IMR-90 (cell line): ENCODE results near the gene TMEM37. TPM values are rescaled to one million over a fixed set of nuclear protein-coding genes. Genes with fewer than 3 reads are reported as not detected.

Experiments used
- ATAC-seq: fragments of 200-7000 bp; cut with Tn5 transposase; 2 replicates; pipeline ENCODE4 v1.9.1; 2020; ENCODE audit warnings: low read depth, mild to moderate bottlenecking, moderate library complexity
- BruUV-seq: library from RNA; stranded (reverse); fragments of 400-500 nt; replicated peaks from 2 replicates; lab custom pipeline; 2021; lab: Mats Ljungman, UMichigan
- CTCF ChIA-PET: fragments of 300-600 bp; formaldehyde crosslinking; extraction: SDS; loops from one replicate; lab custom pipeline; 2021; ENCODE audit warnings: antibody characterized with exemption; lab: Yijun Ruan, JAX
- POLR2A ChIA-PET: fragments of 300-600 bp; sonication (Branson Sonifier 250); formaldehyde crosslinking; loops from one replicate; lab custom pipeline; 2022; ENCODE audit warnings: antibody characterized with exemption; ENCODE audit not compliant: unreplicated experiment; lab: Charles Lee
- DNase-seq: peaks from one replicate; pipeline ENCODE4 v3.0.0; 2013
- H2AFZ ChIP-seq: replicated peaks from 2 replicates; pipeline ENCODE3; 2013; ENCODE audit warnings: low read length, mild to moderate bottlenecking; ENCODE audit not compliant: poor library complexity
- H2AK5ac ChIP-seq: 2 replicates; pipeline ENCODE4 v1.6.1; 2013; ENCODE audit warnings: low read depth, low read length, inconsistent platforms
- H2AK9ac ChIP-seq: replicated peaks from 2 replicates; pipeline ENCODE3; 2013; ENCODE audit warnings: mild to moderate bottlenecking, low read depth, low read length, moderate library complexity; ENCODE audit not compliant: poor library complexity
- H2BK120ac ChIP-seq: 2 replicates; pipeline ENCODE4 v1.6.1; 2013; ENCODE audit warnings: low read depth, low read length, inconsistent platforms
- H2BK15ac ChIP-seq: 3 replicates; pipeline ENCODE4 v1.6.1; 2013; ENCODE audit warnings: low read depth, low read length, inconsistent platforms
- H2BK20ac ChIP-seq: 2 replicates; pipeline ENCODE4 v1.6.1; 2013; ENCODE audit warnings: low read depth, mild to moderate bottlenecking, inconsistent platforms, low read length, moderate library complexity
- H2BK5ac ChIP-seq: 2 replicates; pipeline ENCODE4 v1.6.1; 2013; ENCODE audit warnings: mild to moderate bottlenecking, low read depth, low read length, inconsistent platforms; ENCODE audit not compliant: poor library complexity, severe bottlenecking
- H3K14ac ChIP-seq: replicated peaks from 2 replicates; pipeline ENCODE4 v1.6.1; 2013; ENCODE audit warnings: low read depth, low read length, inconsistent platforms
- H3K18ac ChIP-seq: 2 replicates; pipeline ENCODE4 v1.6.1; 2013; ENCODE audit warnings: low read depth, low read length, control low read depth
- H3K23ac ChIP-seq: 2 replicates; pipeline ENCODE4 v1.6.1; 2013; ENCODE audit warnings: low read depth, low read length, inconsistent platforms
- H3K27ac ChIP-seq: 2 replicates; pipeline ENCODE4 v1.5.1; 2013; ENCODE audit warnings: mild to moderate bottlenecking, control low read depth, low read length; ENCODE audit not compliant: insufficient read depth
- H3K27me3 ChIP-seq: 2 replicates; pipeline ENCODE4 v1.6.1; 2013; ENCODE audit warnings: low read length; ENCODE audit not compliant: control insufficient read depth, insufficient read depth
- H3K36me3 ChIP-seq: 2 replicates; pipeline ENCODE4 v1.6.1; 2013; ENCODE audit warnings: low read length, mixed read lengths; ENCODE audit not compliant: control insufficient read depth, insufficient read depth
- H3K4ac ChIP-seq: 2 replicates; pipeline ENCODE4 v1.6.1; 2013; ENCODE audit warnings: low read depth, low read length, inconsistent platforms
- H3K4me1 ChIP-seq: 2 replicates; pipeline ENCODE4 v1.6.1; 2013; ENCODE audit warnings: low read length, mixed read lengths; ENCODE audit not compliant: control insufficient read depth, insufficient read depth
- H3K4me2 ChIP-seq: 2 replicates; pipeline ENCODE4 v1.6.1; 2013; ENCODE audit warnings: low read depth, mild to moderate bottlenecking, control low read depth, low read length, moderate library complexity
- H3K4me3 ChIP-seq: 2 replicates; pipeline ENCODE4 v1.5.1; 2013; ENCODE audit warnings: low read depth, mild to moderate bottlenecking, control low read depth, low read length, moderate library complexity; ENCODE audit not compliant: insufficient read depth
- H3K56ac ChIP-seq: 2 replicates; pipeline ENCODE4 v1.6.1; 2013; ENCODE audit warnings: low read length, inconsistent platforms; ENCODE audit not compliant: insufficient read depth; ENCODE audit errors: extremely low read depth
- H3K79me1 ChIP-seq, 2 experiments: 2 replicates each; pipeline ENCODE4 v1.6.1; 2013; ENCODE audit warnings: low read length in 2 of 2, inconsistent platforms in 1 of 2, low read depth in 1 of 2
- H3K9ac ChIP-seq: 2 replicates; pipeline ENCODE4 v1.6.1; 2013; ENCODE audit warnings: low read depth, low read length, control low read depth
- H3K9me1 ChIP-seq: 2 replicates; pipeline ENCODE4 v1.6.1; 2013; ENCODE audit warnings: low read length, inconsistent platforms; ENCODE audit not compliant: insufficient read depth
- H3K9me3 ChIP-seq: 2 replicates; pipeline ENCODE4 v1.6.1; 2013; ENCODE audit warnings: low read length; ENCODE audit not compliant: control insufficient read depth, insufficient read depth
- H4K20me1 ChIP-seq: 2 replicates; pipeline ENCODE4 v1.6.1; 2013; ENCODE audit warnings: low read length, inconsistent platforms; ENCODE audit not compliant: insufficient read depth
- H4K5ac ChIP-seq: 2 replicates; pipeline ENCODE4 v1.6.1; 2013; ENCODE audit warnings: mild to moderate bottlenecking, low read depth, low read length, control low read depth
- H4K8ac ChIP-seq, 2 experiments: 2 replicates each; pipeline ENCODE4 v1.6.1; 2013; ENCODE audit warnings: low read depth in 2 of 2, low read length in 2 of 2, control low read depth in 1 of 2, inconsistent platforms in 1 of 2
- H4K91ac ChIP-seq: 2 replicates; pipeline ENCODE4 v1.6.1; 2013; ENCODE audit warnings: low read depth, low read length, inconsistent platforms; ENCODE audit not compliant: insufficient read depth
- BHLHE40 ChIP-seq: fragments of 150-350 bp; IDR thresholded peaks from 2 replicates; pipeline ENCODE4 v1.6.1; 2016; ENCODE audit warnings: mild to moderate bottlenecking, low read depth, low read length
- CHD1 ChIP-seq: IDR thresholded peaks from 2 replicates; pipeline ENCODE4 v1.6.1; 2012; ENCODE audit warnings: low read depth, low read length, improper control_type of control experiment
- FOS ChIP-seq: fragments of 150-350 bp; IDR thresholded peaks from 2 replicates; pipeline ENCODE4 v1.6.1; 2016; ENCODE audit warnings: low read depth, low read length
- MAFK ChIP-seq: IDR thresholded peaks from 2 replicates; pipeline ENCODE4 v1.6.1; 2012; ENCODE audit warnings: low read depth, low read length, improper control_type of control experiment
- MAZ ChIP-seq: IDR thresholded peaks from 2 replicates; pipeline ENCODE4 v1.6.1; 2012; ENCODE audit warnings: low read depth, mild to moderate bottlenecking, low read length, improper control_type of control experiment, moderate library complexity, borderline replicate concordance
- MXI1 ChIP-seq: IDR thresholded peaks from 2 replicates; pipeline ENCODE4 v1.6.1; 2012; ENCODE audit warnings: low read depth, mild to moderate bottlenecking, low read length, moderate library complexity, borderline replicate concordance
- NFE2L2 ChIP-seq: fragments of 150-350 bp; IDR thresholded peaks from 2 replicates; pipeline ENCODE4 v1.6.1; 2016; ENCODE audit warnings: low read depth, mild to moderate bottlenecking, low read length
- POLR2A ChIP-seq: IDR thresholded peaks from 2 replicates; pipeline ENCODE4 v1.6.1; 2012; ENCODE audit warnings: mild to moderate bottlenecking, low read depth, low read length
- RCOR1 ChIP-seq: IDR thresholded peaks from 2 replicates; pipeline ENCODE4 v1.6.1; 2012; ENCODE audit warnings: mild to moderate bottlenecking, low read length, improper control_type of control experiment; ENCODE audit not compliant: insufficient replicate concordance
- RFX5 ChIP-seq: IDR thresholded peaks from 2 replicates; pipeline ENCODE4 v1.8.0; 2012; ENCODE audit warnings: low read depth, mild to moderate bottlenecking, low read length, moderate library complexity
- SMC3 ChIP-seq: fragments of 150-350 bp; IDR thresholded peaks from 2 replicates; pipeline ENCODE4 v1.6.1; 2016; ENCODE audit warnings: low read depth, mild to moderate bottlenecking, antibody characterized with exemption, low read length, moderate library complexity
- WGBS, 2 experiments: methylation state at CpG; one replicate each; pipeline versions ENCODE4 v1.1.5 to v1.1.7; 2013; ENCODE audit warnings: missing lambda C conversion rate in 2 of 2; ENCODE audit not compliant: insufficient read length in 1 of 2; ENCODE audit errors: extremely low coverage in 2 of 2; 5-methylcytosine and 5-hydroxymethylcytosine counted together
- dilution Hi-C: fragments of 300-500 bp; cut with HindIII; formaldehyde crosslinking; loops from one replicate; pipeline ENCODE4 v1.14.3; 2018; ENCODE audit warnings: low sequenced_read_pairs; ENCODE audit not compliant: unreplicated experiment
- in situ Hi-C: fragments of 300-500 bp; cut with MboI; formaldehyde crosslinking; loops from 3 replicates; pipeline ENCODE4 v1.14.3; 2019; ENCODE audit warnings: low sequenced_read_pairs, inconsistent platforms, mixed read lengths
- intact Hi-C: fragments of 100-400 bp; cut with micrococcal nuclease; formaldehyde crosslinking; loops from 2 replicates; pipeline ENCODE4 v1.10.0; 2022
- polyA plus RNA-seq, 3 experiments: library from polyadenylated mRNA; depleted of rRNA; stranded (reverse); fragments of >200 nt; gene quantifications; 2 replicates each; pipeline ENCODE4 v1.2.3, GENCODE V29; 2012; ENCODE audit warnings: low replicate concordance in 1 of 3
- total RNA-seq: library from RNA; depleted of rRNA; stranded (reverse); fragments of >200 nt; gene quantifications from 2 replicates; pipeline ENCODE4 v1.2.3, GENCODE V29; 2012
- TF ChIP-seq, protein P1 (sequence below): fragments of 150-350 bp; IDR thresholded peaks from 2 replicates; pipeline ENCODE4 v1.6.1; 2016; ENCODE audit warnings: low read depth, mild to moderate bottlenecking, low read length, moderate library complexity, borderline replicate concordance
- TF ChIP-seq, protein P2 (sequence below): fragments of 150-350 bp; IDR thresholded peaks from 2 replicates; pipeline ENCODE4 v1.6.1; 2017; ENCODE audit warnings: mild to moderate bottlenecking, antibody characterized with exemption, low read length, low read depth
- TF ChIP-seq, protein P3 (sequence below): conservative IDR thresholded peaks from 2 replicates; pipeline ENCODE4 v1.5.1; 2012; ENCODE audit warnings: mild to moderate bottlenecking, low read depth, low read length, improper control_type of control experiment

Gene TMEM37
- total and polyA plus RNA-seq, 2 of the 4 experiments (the other 2 are of a cell fraction), result under 0.01 to 0.39 TPM

DNA sequence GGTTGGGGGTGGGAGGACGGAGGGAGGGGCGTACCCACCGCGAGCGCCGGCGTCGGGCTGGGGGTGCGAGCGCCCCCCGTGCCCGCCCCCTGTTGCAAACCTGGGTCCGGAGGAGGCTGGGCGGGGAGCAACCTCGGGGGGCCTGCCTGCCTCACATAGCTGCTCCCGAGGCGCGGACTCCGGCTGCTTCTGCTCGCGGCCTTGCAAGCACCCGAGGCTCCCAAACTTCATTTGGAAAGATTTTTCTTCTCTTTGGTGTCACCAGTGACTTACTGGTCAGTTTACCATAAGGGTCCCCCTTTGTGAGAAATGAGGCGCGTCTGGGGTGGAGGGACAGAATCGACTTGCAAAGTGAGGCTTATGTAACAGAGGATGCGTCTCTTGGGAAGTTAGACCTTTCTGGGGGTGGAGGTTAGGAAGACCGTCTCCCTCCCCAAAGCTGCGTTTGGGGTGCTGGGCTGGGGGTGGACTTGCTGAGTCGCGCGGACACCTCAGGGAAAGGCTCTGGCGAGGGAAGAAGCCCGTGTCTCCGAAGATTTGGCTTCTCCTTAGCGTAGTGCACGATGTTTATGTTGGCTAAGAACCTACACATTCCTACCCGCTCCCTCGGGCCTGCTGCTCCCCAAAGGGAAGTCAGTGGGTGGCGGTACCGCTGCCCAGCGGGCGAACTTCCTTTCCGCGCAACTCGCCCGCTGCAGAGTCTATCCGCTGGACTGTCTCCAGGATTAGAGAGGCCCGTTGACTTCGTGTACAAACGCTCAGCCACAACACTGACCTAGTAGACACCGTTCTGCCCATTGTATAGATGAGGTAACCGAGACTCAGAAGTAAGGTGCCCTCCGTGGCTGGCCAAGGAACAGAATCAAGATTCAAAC is 559 bp downstream of the TMEM37 start:
- Histone ChIP-seq H3K4me2 (peak overlapping the region; percentile 31; the same call in 1 of the 2 replicates), H3K18ac (no peak overlapping the region), H2BK120ac (no peak overlapping the region), H2BK5ac (no peak overlapping the region), H4K5ac (no peak overlapping the region), H3K4ac (no peak overlapping the region), H3K14ac (no peak overlapping the region), H2BK15ac (no peak overlapping the region), H2BK20ac (no peak overlapping the region), H3K4me1 (peaks cover 3% of the 10 kb centered on the region; the same call in 1 of the 2 replicates), H2AK5ac (no peak overlapping the region), H3K9me3 (no peaks in the 10 kb centered on the region; the same call in 1 of the 2 replicates), H3K27ac (no peak overlapping the region), H4K20me1 (no peaks in the 10 kb centered on the region), H2AK9ac (no peak overlapping the region), H3K79me1 (no peaks in the 10 kb centered on the region), H3K9ac (no peak overlapping the region), H2AFZ (peak overlapping the region; percentile 73), H3K23ac (no peak overlapping the region), H3K36me3 (no peaks in the 10 kb centered on the region), H3K27me3 (peaks cover 62% of the 10 kb centered on the region), H3K56ac (no peak overlapping the region), H4K8ac (no peak overlapping the region), H4K91ac (no peak overlapping the region), H3K4me3 (peak overlapping the region; percentile 6; the same call in 1 of the 2 replicates), H3K9me1 (no peaks in the 10 kb centered on the region)
- DNase-seq (peak; percentile 9), ATAC-seq (peak; percentile 12)
- in situ Hi-C loops (no loop called here), intact Hi-C loops (no loop called here), dilution Hi-C loops (no loop called here)
- ChIA-PET POLR2A (no interaction called here), CTCF (no interaction called here)
- WGBS, 2 experiments, result 7% methylated on average over 10 of the region's 53 CpGs; no CpG with 5 or more reads in 1 of the 2 experiments
- BruUV-seq, result no TSS peak
- TF ChIP-seq MAZ, result no peak
- TF ChIP-seq, protein P1, sequence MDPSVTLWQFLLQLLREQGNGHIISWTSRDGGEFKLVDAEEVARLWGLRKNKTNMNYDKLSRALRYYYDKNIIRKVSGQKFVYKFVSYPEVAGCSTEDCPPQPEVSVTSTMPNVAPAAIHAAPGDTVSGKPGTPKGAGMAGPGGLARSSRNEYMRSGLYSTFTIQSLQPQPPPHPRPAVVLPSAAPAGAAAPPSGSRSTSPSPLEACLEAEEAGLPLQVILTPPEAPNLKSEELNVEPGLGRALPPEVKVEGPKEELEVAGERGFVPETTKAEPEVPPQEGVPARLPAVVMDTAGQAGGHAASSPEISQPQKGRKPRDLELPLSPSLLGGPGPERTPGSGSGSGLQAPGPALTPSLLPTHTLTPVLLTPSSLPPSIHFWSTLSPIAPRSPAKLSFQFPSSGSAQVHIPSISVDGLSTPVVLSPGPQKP, result no peak
- TF ChIP-seq CHD1, result no peak
- TF ChIP-seq, protein P2, sequence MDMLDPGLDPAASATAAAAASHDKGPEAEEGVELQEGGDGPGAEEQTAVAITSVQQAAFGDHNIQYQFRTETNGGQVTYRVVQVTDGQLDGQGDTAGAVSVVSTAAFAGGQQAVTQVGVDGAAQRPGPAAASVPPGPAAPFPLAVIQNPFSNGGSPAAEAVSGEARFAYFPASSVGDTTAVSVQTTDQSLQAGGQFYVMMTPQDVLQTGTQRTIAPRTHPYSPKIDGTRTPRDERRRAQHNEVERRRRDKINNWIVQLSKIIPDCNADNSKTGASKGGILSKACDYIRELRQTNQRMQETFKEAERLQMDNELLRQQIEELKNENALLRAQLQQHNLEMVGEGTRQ, result no peak
- no peak for TF ChIP-seq MXI1
- TF ChIP-seq, protein P3, sequence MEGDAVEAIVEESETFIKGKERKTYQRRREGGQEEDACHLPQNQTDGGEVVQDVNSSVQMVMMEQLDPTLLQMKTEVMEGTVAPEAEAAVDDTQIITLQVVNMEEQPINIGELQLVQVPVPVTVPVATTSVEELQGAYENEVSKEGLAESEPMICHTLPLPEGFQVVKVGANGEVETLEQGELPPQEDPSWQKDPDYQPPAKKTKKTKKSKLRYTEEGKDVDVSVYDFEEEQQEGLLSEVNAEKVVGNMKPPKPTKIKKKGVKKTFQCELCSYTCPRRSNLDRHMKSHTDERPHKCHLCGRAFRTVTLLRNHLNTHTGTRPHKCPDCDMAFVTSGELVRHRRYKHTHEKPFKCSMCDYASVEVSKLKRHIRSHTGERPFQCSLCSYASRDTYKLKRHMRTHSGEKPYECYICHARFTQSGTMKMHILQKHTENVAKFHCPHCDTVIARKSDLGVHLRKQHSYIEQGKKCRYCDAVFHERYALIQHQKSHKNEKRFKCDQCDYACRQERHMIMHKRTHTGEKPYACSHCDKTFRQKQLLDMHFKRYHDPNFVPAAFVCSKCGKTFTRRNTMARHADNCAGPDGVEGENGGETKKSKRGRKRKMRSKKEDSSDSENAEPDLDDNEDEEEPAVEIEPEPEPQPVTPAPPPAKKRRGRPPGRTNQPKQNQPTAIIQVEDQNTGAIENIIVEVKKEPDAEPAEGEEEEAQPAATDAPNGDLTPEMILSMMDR, result no peak
- TF ChIP-seq RFX5, result no peak
- no peak for TF ChIP-seq POLR2A
- no peak for TF ChIP-seq SMC3
- no peak for TF ChIP-seq RCOR1
- no peak for TF ChIP-seq FOS
- no peak for TF ChIP-seq NFE2L2
- TF ChIP-seq BHLHE40, result no peak
- no peak for TF ChIP-seq MAFK
